K562 (cell line): ENCODE measurements around the gene ITGA6. TPM values are rescaled to one million over a fixed set of nuclear protein-coding genes. Genes with fewer than 3 reads are reported as not detected.

ENCODE experiments used
- ATAC-seq: fragments of 200-7000 bp; cut with Tn5 transposase; 3 replicates; pipeline ENCODE4 v1.9.1; 2020; ENCODE audit warnings: moderate library complexity
- BruUV-seq: library from RNA; stranded (reverse); fragments of 400-500 nt; replicated peaks from 2 replicates; lab custom pipeline; 2021; lab: Mats Ljungman, UMichigan
- CTCF ChIA-PET: fragments of 300-600 bp; formaldehyde crosslinking; extraction: SDS; loops from one replicate; lab custom pipeline; 2021; ENCODE audit warnings: low intra/inter-chr PET ratio; lab: Yijun Ruan, JAX
- POLR2A ChIA-PET: fragments of 300-600, 350-650 bp; sonication (Branson Sonifier 250); formaldehyde crosslinking; extraction: SDS; loops from one replicate; lab custom pipeline; 2021; ENCODE audit warnings: antibody characterized with exemption, inconsistent platforms; lab: Yijun Ruan, JAX
- DNase-seq, 4 experiments: peaks; one replicate each; pipeline versions ENCODE4 v3.0.0 to v3.0.0-alpha.2; 2011 to 2018; ENCODE audit warnings: low spot score in 3 of 4, mixed read lengths in 3 of 4; ENCODE audit errors: extremely low read depth in 1 of 4
- FAIRE-seq: peaks from 2 replicates; lab custom pipeline; 2011; peaks lifted over from hg19 to GRCh38; lab: Jason Lieb, UNC
- H2AFZ ChIP-seq: 2 replicates; pipeline ENCODE4 v1.6.0; 2011; ENCODE audit warnings: low read depth, low read length, control low read depth, inconsistent platforms
- H3K27ac ChIP-seq: fragments of 200-600 bp; 3 replicates; pipeline ENCODE4 v1.8.0; 2011; ENCODE audit warnings: low read depth, mild to moderate bottlenecking, control low read depth, inconsistent platforms, low read length, moderate library complexity, mixed read lengths; ENCODE audit errors: extremely low read depth
- H3K27me3 ChIP-seq, 2 experiments: fragments of 300-600 bp in 1 of 2; 2 replicates in 1 of 2; 3 replicates in 1 of 2; pipeline versions ENCODE4 v1.6.0 to v1.8.0; 2011; ENCODE audit warnings: inconsistent platforms in 2 of 2, low read length in 2 of 2, mild to moderate bottlenecking in 1 of 2, mixed read lengths in 1 of 2, moderate library complexity in 1 of 2; ENCODE audit not compliant: control insufficient read depth in 2 of 2, insufficient read depth in 2 of 2
- H3K36me3 ChIP-seq: fragments of 300-600 bp; 3 replicates; pipeline ENCODE4 v1.8.0; 2011; ENCODE audit warnings: mild to moderate bottlenecking, low read length, inconsistent platforms; ENCODE audit not compliant: control insufficient read depth, insufficient read depth
- H3K4me1 ChIP-seq, 2 experiments: fragments of 200-600 bp in 1 of 2; replicated peaks in 1 of 2; 2 replicates in 1 of 2; 3 replicates in 1 of 2; pipeline versions ENCODE4 v1.5.1 to v1.8.0; 2011; ENCODE audit warnings: inconsistent platforms in 2 of 2, low read length in 2 of 2, mild to moderate bottlenecking in 1 of 2, mixed read lengths in 1 of 2, moderate library complexity in 1 of 2; ENCODE audit not compliant: control insufficient read depth in 2 of 2, insufficient read depth in 2 of 2
- H3K4me2 ChIP-seq: 2 replicates; pipeline ENCODE4 v1.6.1; 2011; ENCODE audit warnings: low read length, control low read depth, inconsistent platforms, mixed read lengths; ENCODE audit not compliant: insufficient read depth
- H3K4me3 ChIP-seq: fragments of 200-600 bp; sonication (generic), shearing (Covaris generic); 2 replicates; pipeline ENCODE4 v1.5.1; 2016; ENCODE audit warnings: control low read depth, inconsistent platforms
- H3K79me2 ChIP-seq: fragments of 200-600 bp; 3 replicates; pipeline ENCODE4 v1.8.0; 2011; ENCODE audit warnings: low read length, inconsistent platforms; ENCODE audit not compliant: control insufficient read depth, insufficient read depth
- H3K9ac ChIP-seq, 2 experiments: 2 replicates each; pipeline versions ENCODE4 v1.6.0 to v1.6.1; 2011; ENCODE audit warnings: low read depth in 2 of 2, low read length in 2 of 2, control low read depth in 1 of 2, inconsistent platforms in 1 of 2, mild to moderate bottlenecking in 1 of 2, mixed read lengths in 1 of 2; ENCODE audit not compliant: insufficient read depth in 1 of 2
- H3K9me1 ChIP-seq: one replicate; pipeline ENCODE4 v1.6.0; 2011; ENCODE audit warnings: inconsistent platforms, mild to moderate bottlenecking, low read length, moderate library complexity; ENCODE audit not compliant: control insufficient read depth, insufficient read depth
- H3K9me3 ChIP-seq: replicated peaks from 2 replicates; pipeline ENCODE4 v1.5.1; 2011; ENCODE audit warnings: low read depth, low read length, inconsistent platforms; ENCODE audit not compliant: control insufficient read depth, insufficient read depth
- H4K20me1 ChIP-seq: replicated peaks from 2 replicates; pipeline ENCODE4 v1.6.1; 2011; ENCODE audit warnings: low read length, inconsistent platforms, mixed read lengths; ENCODE audit not compliant: control insufficient read depth, insufficient read depth
- CTBP1 ChIP-seq: fragments of 450-650 bp; IDR thresholded peaks from 2 replicates; pipeline ENCODE4 v1.6.1; 2016; ENCODE audit warnings: borderline replicate concordance
- GTF2F1 ChIP-seq: IDR thresholded peaks from 2 replicates; pipeline ENCODE4 v1.6.1; 2011; ENCODE audit warnings: low read depth, low read length, improper control_type of control experiment
- HSF4 ChIP-seq: fragments of 250-450 bp; sonication (Bioruptor Pico); IDR thresholded peaks from 2 replicates; pipeline ENCODE4 v2.1.2; 2022; ENCODE audit warnings: mild to moderate bottlenecking, moderate library complexity, borderline replicate concordance
- SIX5 ChIP-seq, 2 experiments: IDR thresholded peaks; 2 replicates each; pipeline ENCODE4 v1.6.1; 2011; ENCODE audit warnings: low read length in 2 of 2, borderline replicate concordance in 1 of 2, low read depth in 1 of 2, mild to moderate bottlenecking in 1 of 2, moderate library complexity in 1 of 2; ENCODE audit not compliant: insufficient read depth in 1 of 2
- SPI1 ChIP-seq: IDR thresholded peaks from 2 replicates; pipeline ENCODE4 v1.6.1; 2011; ENCODE audit warnings: low read depth, low read length, control low read depth, borderline replicate concordance
- ZNF143 ChIP-seq: sonication (generic); formaldehyde crosslinking; IDR thresholded peaks from 2 replicates; pipeline ENCODE4 v1.9.0; 2022; ENCODE audit warnings: mild to moderate bottlenecking, missing genetic modification reagents
- ZNF3 ChIP-seq: fragments of 250-450 bp; sonication (Bioruptor Pico); IDR thresholded peaks from 2 replicates; pipeline ENCODE4 v1.5.0; 2021; ENCODE audit warnings: mild to moderate bottlenecking, moderate library complexity
- WGBS: fragments of 100-300 bp; shearing (Covaris generic); methylation state at CpG from one replicate; pipeline ENCODE4 v1.1.6; 2016; ENCODE audit warnings: low coverage, mixed read lengths; ENCODE audit not compliant: insufficient coverage; ENCODE audit errors: missing lambda C conversion rate; 5-methylcytosine and 5-hydroxymethylcytosine counted together
- in situ Hi-C: fragments of 300-500 bp; cut with MboI; formaldehyde crosslinking; loops from 4 replicates; pipeline ENCODE4 v1.15.0; 2018; ENCODE audit warnings: inconsistent platforms, mixed read lengths
- intact Hi-C: fragments of 100-400 bp; cut with micrococcal nuclease; formaldehyde crosslinking; loops from 2 replicates; pipeline ENCODE4 v1.14.2; 2022
- polyA plus RNA-seq, 8 experiments: library from polyadenylated mRNA; depleted of rRNA in 4 of 8; stranded (reverse) in 5 of 8; unstranded in 3 of 8; fragments of >200 nt; fragmentation: Nextera tagmentation in 2 of 8; fragmentation: Illumina TruSeq in 1 of 8; extraction: Ambion mirVana in 2 of 8; extraction: Trizol in 1 of 8; gene quantifications; 2 replicates each; pipeline versions ENCODE4 v1.2.1 to v1.2.3, GENCODE V29; 2011 to 2014; ENCODE audit warnings: inconsistent platforms in 1 of 8, missing spikeins in 1 of 8
- total RNA-seq, 7 experiments: library from RNA; depleted of rRNA in 6 of 7; stranded (reverse); fragments of >200 nt in 6 of 7; fragmentation: Illumina TruSeq in 2 of 7; extraction: Trizol in 2 of 7; gene quantifications; 2 replicates each; pipeline versions ENCODE4 v1.2.1 to v1.2.3, GENCODE V29; 2011 to 2021; ENCODE audit warnings: low replicate concordance in 1 of 7
- TF ChIP-seq, protein P1 (sequence below): fragments of 450-650 bp; conservative IDR thresholded peaks from 2 replicates; pipeline ENCODE4 v1.6.1; 2016; ENCODE audit warnings: missing genetic modification characterization, low read depth, mild to moderate bottlenecking, missing compliant biosample characterization, moderate library complexity
- TF ChIP-seq, protein P2 (sequence below): fragments of 450-650 bp; IDR thresholded peaks from one replicate; pipeline ENCODE4 v1.6.1; 2018; ENCODE audit warnings: mild to moderate bottlenecking, moderate library complexity; ENCODE audit not compliant: partially characterized antibody

Gene ITGA6
- total and polyA plus RNA-seq, 9 of the 15 experiments (the other 6 are each of a cell fraction or from before 2014, with no cell fraction given) = 0.01 to 0.29 (median 0.05) TPM; not detected in 5

GRCh38 chr2:172496160-172496608 lies 68.8 kb downstream of the ITGA6 start:
- Histone ChIP-seq H4K20me1 (no peaks in the 10 kb centered on the region), H3K27me3 (peaks cover 4 to 16% of the 10 kb centered on the region in 2 experiments; a peak in 4 of 5 replicates), H3K9me1 (no peaks in the 10 kb centered on the region), H3K36me3 (no peaks in the 10 kb centered on the region), H3K9me3 (no peaks in the 10 kb centered on the region), H3K4me1 (no peaks in the 10 kb centered on the region), H3K4me2 (no peak overlapping the region), H3K79me2 (no peaks in the 10 kb centered on the region), H3K27ac (no peak overlapping the region), H3K9ac (no peak overlapping the region), H3K4me3 (no peak overlapping the region), H2AFZ (no peak overlapping the region)
- CTCF ChIA-PET = interaction anchor here (0.5 kb wide), 1 partner anchor 956 kb away, joined by 3 read pairs; no protein-coding TSS in a partner anchor
- DNase-seq (no peak), FAIRE-seq (peak; percentile 48), ATAC-seq (no peak)
- intact Hi-C loops = no loop called here
- POLR2A ChIA-PET = interaction anchor here (0.6 to 1.0 kb wide), 3 partner anchors 19 to 160 kb away, joined by 3 read pairs; no protein-coding TSS in a partner anchor
- in situ Hi-C loops = no loop called here
- TF ChIP-seq HSF4 (CRISPR knock-in tag) = no peak
- TF ChIP-seq GTF2F1 = no peak
- TF ChIP-seq SPI1 = peak; percentile 39; the same call in 1 of the 2 replicates
- 0% methylated on average over 3 of the region's 3 CpGs for WGBS
- BruUV-seq = no TSS peak

- H3K4me3 ChIP-seq = no peak overlapping the region
- TF ChIP-seq ZNF3 = no peak
- TF ChIP-seq, protein P1, sequence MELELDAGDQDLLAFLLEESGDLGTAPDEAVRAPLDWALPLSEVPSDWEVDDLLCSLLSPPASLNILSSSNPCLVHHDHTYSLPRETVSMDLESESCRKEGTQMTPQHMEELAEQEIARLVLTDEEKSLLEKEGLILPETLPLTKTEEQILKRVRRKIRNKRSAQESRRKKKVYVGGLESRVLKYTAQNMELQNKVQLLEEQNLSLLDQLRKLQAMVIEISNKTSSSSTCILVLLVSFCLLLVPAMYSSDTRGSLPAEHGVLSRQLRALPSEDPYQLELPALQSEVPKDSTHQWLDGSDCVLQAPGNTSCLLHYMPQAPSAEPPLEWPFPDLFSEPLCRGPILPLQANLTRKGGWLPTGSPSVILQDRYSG (tag) = no peak
- TF ChIP-seq SIX5 (IDR thresholded peaks at IDR 0.05; ENCODE audit: borderline replicate concordance in 1 of 2, insufficient read depth in 1 of 2, low read depth in 1 of 2, low read length in 2 of 2) = no peak
- TF ChIP-seq, protein P2, sequence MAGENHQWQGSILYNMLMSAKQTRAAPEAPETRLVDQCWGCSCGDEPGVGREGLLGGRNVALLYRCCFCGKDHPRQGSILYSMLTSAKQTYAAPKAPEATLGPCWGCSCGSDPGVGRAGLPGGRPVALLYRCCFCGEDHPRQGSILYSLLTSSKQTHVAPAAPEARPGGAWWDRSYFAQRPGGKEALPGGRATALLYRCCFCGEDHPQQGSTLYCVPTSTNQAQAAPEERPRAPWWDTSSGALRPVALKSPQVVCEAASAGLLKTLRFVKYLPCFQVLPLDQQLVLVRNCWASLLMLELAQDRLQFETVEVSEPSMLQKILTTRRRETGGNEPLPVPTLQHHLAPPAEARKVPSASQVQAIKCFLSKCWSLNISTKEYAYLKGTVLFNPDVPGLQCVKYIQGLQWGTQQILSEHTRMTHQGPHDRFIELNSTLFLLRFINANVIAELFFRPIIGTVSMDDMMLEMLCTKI = no peak
- no peak for TF ChIP-seq CTBP1
- no peak for TF ChIP-seq ZNF143
- in situ Hi-C loops (no loop called here), intact Hi-C loops (no loop called here)
- CTCF ChIA-PET = no interaction called here
- WGBS = 6% methylated on average over 4 of the region's 4 CpGs
- H3K36me3 ChIP-seq = no peaks in the 10 kb centered on the region
- DNase-seq (no peak), FAIRE-seq (no peak), ATAC-seq (no peak)
- peaks cover 10% of the 10 kb centered on the region; the same call in 1 of the 2 replicates for H3K9me3 ChIP-seq
- H2AFZ ChIP-seq = no peak overlapping the region
- BruUV-seq = no TSS peak
- H3K27ac ChIP-seq = no peak overlapping the region
- H3K9me1 ChIP-seq = no peaks in the 10 kb centered on the region
- H3K4me1 ChIP-seq = no peaks in the 10 kb centered on the region
- H3K9ac ChIP-seq = no peak overlapping the region
- no peaks in the 10 kb centered on the region for H4K20me1 ChIP-seq
- POLR2A ChIA-PET = no interaction called here
- H3K79me2 ChIP-seq = no peaks in the 10 kb centered on the region
- peaks cover 1 to 11% of the 10 kb centered on the region in 2 experiments; a peak in 2 of 5 replicates for H3K27me3 ChIP-seq
- no peak overlapping the region for H3K4me2 ChIP-seq
Observed at GRCh38 chr2:172507199-172507598, 79.8 kb downstream of the ITGA6 start.
